Hepatocyte (in vitro differentiated cells): ENCODE results near the gene ARHGEF10L. TPM values are rescaled to one million over a fixed set of nuclear protein-coding genes. Genes with fewer than 3 reads are reported as not detected.

Experiments used
- DNase-seq: peaks from one replicate; pipeline ENCODE4 v3.0.0-alpha.2; 2016; ENCODE audit warnings: low spot score
- H2AFZ ChIP-seq: fragments of 200-600 bp; sonication (generic); 2 replicates; pipeline ENCODE4 v1.6.0; 2016; ENCODE audit warnings: antibody characterized with exemption, mild to moderate bottlenecking
- H3K27ac ChIP-seq: fragments of 200-600 bp; sonication (generic); 2 replicates; pipeline ENCODE4 v1.5.1; 2016; ENCODE audit warnings: mild to moderate bottlenecking
- H3K27me3 ChIP-seq: fragments of 200-600 bp; sonication (generic); 2 replicates; pipeline ENCODE4 v1.6.1; 2016
- H3K36me3 ChIP-seq: fragments of 200-600 bp; sonication (generic); replicated peaks from 2 replicates; pipeline ENCODE4 v1.5.1; 2016; ENCODE audit warnings: low read depth; ENCODE audit not compliant: insufficient read depth
- H3K4me1 ChIP-seq: fragments of 200-600 bp; sonication (generic); 2 replicates; pipeline ENCODE4 v1.5.1; 2016; ENCODE audit warnings: mild to moderate bottlenecking, moderate library complexity; ENCODE audit not compliant: insufficient read depth
- H3K4me2 ChIP-seq: fragments of 200-600 bp; sonication (generic); 2 replicates; pipeline ENCODE4 v1.6.0; 2016
- H3K4me3 ChIP-seq: fragments of 200-600 bp; sonication (generic); 2 replicates; pipeline ENCODE4 v1.5.1; 2016; ENCODE audit warnings: mild to moderate bottlenecking
- H3K79me2 ChIP-seq: fragments of 200-600 bp; sonication (generic); 2 replicates; pipeline ENCODE4 v1.6.0; 2017; ENCODE audit warnings: mild to moderate bottlenecking
- H3K9me2 ChIP-seq: fragments of 200-600 bp; sonication (generic); replicated peaks from 2 replicates; pipeline ENCODE4 v1.6.0; 2017; ENCODE audit warnings: mild to moderate bottlenecking; ENCODE audit not compliant: insufficient read depth
- H3K9me3 ChIP-seq: fragments of 200-600 bp; sonication (generic); 2 replicates; pipeline ENCODE4 v1.5.1; 2016; ENCODE audit warnings: low read depth, mild to moderate bottlenecking
- H4K20me1 ChIP-seq: fragments of 200-600 bp; sonication (generic); 2 replicates; pipeline ENCODE4 v1.6.0; 2016; ENCODE audit warnings: mild to moderate bottlenecking; ENCODE audit not compliant: insufficient read depth, poor library complexity, severe bottlenecking
- EZH2 ChIP-seq: fragments of 200-600 bp; sonication (generic); IDR thresholded peaks from 2 replicates; pipeline ENCODE4 v1.6.1; 2016; ENCODE audit warnings: antibody characterized with exemption, mild to moderate bottlenecking, borderline replicate concordance
- EZH2phosphoT487 ChIP-seq: fragments of 200-600 bp; sonication (generic); IDR thresholded peaks from one replicate; pipeline ENCODE4 v1.6.1; 2018; ENCODE audit warnings: antibody characterized with exemption, mild to moderate bottlenecking, low read depth, moderate library complexity; ENCODE audit not compliant: unreplicated experiment, severe bottlenecking
- WGBS: methylation state at CpG from one replicate; pipeline ENCODE4 v1.1.6; 2016; ENCODE audit warnings: low lambda C conversion rate; ENCODE audit errors: missing lambda C conversion rate; 5-methylcytosine and 5-hydroxymethylcytosine counted together
- polyA plus RNA-seq: library from polyadenylated mRNA; unstranded; fragments of >200 nt; fragmentation: Nextera tagmentation; extraction: Ambion mirVana; gene quantifications from 2 replicates; pipeline ENCODE4 v1.2.1, GENCODE V29; 2016
- total RNA-seq: library from RNA; depleted of rRNA; stranded (reverse); fragments of >200 nt; gene quantifications from 2 replicates; pipeline ENCODE4 v1.2.3, GENCODE V29; 2014
- TF ChIP-seq, protein P1 (sequence below): fragments of 200-600 bp; sonication (generic); IDR thresholded peaks from 2 replicates; pipeline ENCODE4 v1.5.1; 2016; ENCODE audit warnings: antibody characterized with exemption, mild to moderate bottlenecking; ENCODE audit not compliant: poor library complexity

ARHGEF10L gene
- total and polyA plus RNA-seq, 2 experiments from 2014 or later, result 40.4 to 48.3 TPM

DNA sequence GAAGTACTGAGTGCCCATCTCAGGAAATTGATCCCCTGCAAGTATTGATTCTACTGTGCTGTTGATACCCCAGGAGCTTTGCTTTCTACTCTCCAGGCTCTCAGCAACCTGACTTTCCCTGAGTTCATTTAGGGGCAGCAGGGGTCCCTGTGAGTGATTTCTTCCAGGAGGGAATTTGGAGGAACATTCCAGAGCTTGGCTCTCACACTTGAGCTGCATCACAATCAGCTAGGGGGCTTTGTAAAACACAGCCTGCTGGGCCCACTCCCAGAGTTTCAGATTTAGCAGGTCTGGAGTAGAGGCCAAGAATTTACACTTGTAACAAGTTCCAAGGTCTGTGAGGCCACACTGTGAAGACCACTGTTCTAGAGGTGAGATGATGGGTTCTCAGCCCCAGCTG lies 199.6 kb downstream of the ARHGEF10L start:
- TF ChIP-seq, protein P1, sequence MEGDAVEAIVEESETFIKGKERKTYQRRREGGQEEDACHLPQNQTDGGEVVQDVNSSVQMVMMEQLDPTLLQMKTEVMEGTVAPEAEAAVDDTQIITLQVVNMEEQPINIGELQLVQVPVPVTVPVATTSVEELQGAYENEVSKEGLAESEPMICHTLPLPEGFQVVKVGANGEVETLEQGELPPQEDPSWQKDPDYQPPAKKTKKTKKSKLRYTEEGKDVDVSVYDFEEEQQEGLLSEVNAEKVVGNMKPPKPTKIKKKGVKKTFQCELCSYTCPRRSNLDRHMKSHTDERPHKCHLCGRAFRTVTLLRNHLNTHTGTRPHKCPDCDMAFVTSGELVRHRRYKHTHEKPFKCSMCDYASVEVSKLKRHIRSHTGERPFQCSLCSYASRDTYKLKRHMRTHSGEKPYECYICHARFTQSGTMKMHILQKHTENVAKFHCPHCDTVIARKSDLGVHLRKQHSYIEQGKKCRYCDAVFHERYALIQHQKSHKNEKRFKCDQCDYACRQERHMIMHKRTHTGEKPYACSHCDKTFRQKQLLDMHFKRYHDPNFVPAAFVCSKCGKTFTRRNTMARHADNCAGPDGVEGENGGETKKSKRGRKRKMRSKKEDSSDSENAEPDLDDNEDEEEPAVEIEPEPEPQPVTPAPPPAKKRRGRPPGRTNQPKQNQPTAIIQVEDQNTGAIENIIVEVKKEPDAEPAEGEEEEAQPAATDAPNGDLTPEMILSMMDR, result no peak
- TF ChIP-seq EZH2phosphoT487, result no peak
- no peak for TF ChIP-seq EZH2
- Histone ChIP-seq H3K36me3 (no peaks in the 10 kb centered on the region), H3K79me2 (no peaks in the 10 kb centered on the region), H3K9me3 (no peaks in the 10 kb centered on the region), H3K27ac (no peak overlapping the region), H3K27me3 (peaks cover 3% of the 10 kb centered on the region), H3K4me1 (no peaks in the 10 kb centered on the region), H3K4me2 (no peak overlapping the region), H3K4me3 (no peak overlapping the region), H4K20me1 (no peaks in the 10 kb centered on the region), H3K9me2 (no peaks in the 10 kb centered on the region), H2AFZ (no peak overlapping the region)
- DNase-seq, result no peak

DNA sequence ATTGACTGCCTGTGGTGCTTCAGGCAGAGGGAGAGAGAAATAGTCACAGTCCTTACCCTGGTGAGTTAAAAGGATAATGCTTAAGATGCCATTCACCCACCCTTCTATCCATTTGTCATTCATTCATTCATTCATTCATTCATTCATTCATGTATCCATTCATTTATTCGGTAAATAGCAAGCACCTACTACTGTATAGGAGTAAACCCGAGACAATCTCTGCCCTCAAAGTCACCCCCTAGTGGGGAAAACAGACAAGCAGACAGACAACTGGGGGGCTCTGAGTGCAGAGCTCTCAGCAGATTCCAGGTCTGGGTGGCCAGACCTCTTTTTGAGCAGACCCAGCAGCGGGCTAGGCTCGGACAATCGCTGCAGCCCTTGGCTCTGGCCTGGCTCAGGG lies 201.6 kb downstream of the ARHGEF10L start:
- H3K27me3 ChIP-seq, result peaks cover 6% of the 10 kb centered on the region

DNA sequence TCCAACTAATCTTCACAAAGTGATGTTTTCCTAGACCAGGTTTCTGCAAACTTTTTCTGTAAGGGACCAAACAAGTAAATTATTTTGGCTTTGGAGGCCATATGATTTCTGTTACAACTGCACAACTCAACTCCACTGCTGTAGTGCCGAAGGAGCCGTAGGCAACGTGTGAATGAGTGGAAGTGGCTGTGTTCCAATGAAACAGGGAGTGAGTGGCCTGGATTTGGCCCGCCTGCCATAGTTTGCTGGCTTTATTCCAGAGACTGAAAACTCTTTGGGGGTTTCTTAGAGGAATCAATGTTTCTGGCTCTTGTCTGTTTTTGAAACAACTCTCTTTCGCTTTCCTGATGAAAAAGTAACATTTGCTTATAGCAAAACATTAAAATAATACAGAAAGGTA lies 203.1 kb downstream of the ARHGEF10L start:
- TF ChIP-seq EZH2phosphoT487 (no peak), EZH2 (no peak)
- WGBS, result 50% methylated on average over 5 of the region's 5 CpGs
- peaks cover 6% of the 10 kb centered on the region for H3K27me3 ChIP-seq
- no peaks in the 10 kb centered on the region for H3K36me3 ChIP-seq
- peak; percentile 40 for DNase-seq
- H3K9me2 ChIP-seq, result no peaks in the 10 kb centered on the region
- no peak overlapping the region for H3K4me3 ChIP-seq
- H2AFZ ChIP-seq, result no peak overlapping the region
- H3K4me2 ChIP-seq, result peak overlapping the region; percentile 53
- peak overlapping the region; percentile 47 for H3K27ac ChIP-seq
- no peaks in the 10 kb centered on the region for H3K79me2 ChIP-seq
- no peaks in the 10 kb centered on the region for H4K20me1 ChIP-seq
- H3K9me3 ChIP-seq, result no peaks in the 10 kb centered on the region
- H3K4me1 ChIP-seq, result no peaks in the 10 kb centered on the region

More for the DNA sequence above, 201.6 kb downstream of the ARHGEF10L start:
- no peak for DNase-seq
- Histone ChIP-seq H3K79me2 (no peaks in the 10 kb centered on the region), H3K4me1 (no peaks in the 10 kb centered on the region), H3K9me3 (no peaks in the 10 kb centered on the region), H3K4me2 (no peak overlapping the region), H2AFZ (no peak overlapping the region), H3K36me3 (no peaks in the 10 kb centered on the region), H4K20me1 (no peaks in the 10 kb centered on the region), H3K4me3 (no peak overlapping the region), H3K27ac (no peak overlapping the region), H3K9me2 (no peaks in the 10 kb centered on the region)
- TF ChIP-seq EZH2 (no peak), EZH2phosphoT487 (no peak)
- TF ChIP-seq, protein P1, result no peak
- WGBS, result 86% methylated on average over 5 of the region's 5 CpGs

DNA sequence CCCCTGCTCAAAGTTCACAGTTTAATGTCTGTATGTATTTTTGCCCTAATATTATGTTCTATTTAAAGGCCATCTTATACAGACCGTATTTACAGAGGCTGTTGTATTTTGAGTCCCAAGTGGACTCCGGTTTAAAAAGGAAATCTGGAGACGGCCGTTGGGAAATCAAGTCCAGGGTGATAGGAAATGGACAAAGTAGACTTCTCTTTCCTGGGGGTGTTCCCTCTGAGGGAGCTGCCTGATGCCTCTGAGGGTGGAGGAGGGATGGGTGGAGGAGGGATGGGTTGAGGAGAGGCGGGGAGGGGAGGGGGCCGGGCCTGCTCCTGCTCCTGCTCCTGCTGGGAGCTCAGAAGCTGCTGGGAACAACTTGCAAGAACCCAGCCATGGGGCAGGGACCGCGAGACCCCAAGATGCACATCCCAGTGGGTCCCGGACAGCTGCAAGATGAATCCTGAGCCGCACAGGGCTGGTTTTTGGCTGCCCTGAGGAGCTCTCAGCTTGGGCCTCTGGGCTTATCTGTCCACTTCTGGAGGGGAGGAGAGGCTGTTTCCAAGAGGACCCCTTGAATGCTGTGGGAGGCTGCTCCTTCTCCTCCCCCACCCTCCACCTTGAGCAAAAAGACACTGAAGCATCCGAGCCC lies 203.6 kb downstream of the ARHGEF10L start:
- H3K9me3 ChIP-seq, result no peaks in the 10 kb centered on the region
- 79% methylated on average over 10 of the region's 11 CpGs for WGBS
- peaks cover 6% of the 10 kb centered on the region for H3K27me3 ChIP-seq
- no peak overlapping the region for H3K4me3 ChIP-seq
- no peak for DNase-seq
- TF ChIP-seq EZH2, result no peak
- TF ChIP-seq, protein P1, result no peak
- TF ChIP-seq EZH2phosphoT487, result no peak
- no peaks in the 10 kb centered on the region for H4K20me1 ChIP-seq
- H3K9me2 ChIP-seq, result no peaks in the 10 kb centered on the region
- H2AFZ ChIP-seq, result no peak overlapping the region
- H3K36me3 ChIP-seq, result no peaks in the 10 kb centered on the region
- no peaks in the 10 kb centered on the region for H3K4me1 ChIP-seq
- H3K27ac ChIP-seq, result peak overlapping the region; percentile 47
- H3K4me2 ChIP-seq, result peak overlapping the region; percentile 53
- no peaks in the 10 kb centered on the region for H3K79me2 ChIP-seq
